HepG2 (cell line): ENCODE measurements around the gene PATL1. TPM values are rescaled to one million over a fixed set of nuclear protein-coding genes. Genes with fewer than 3 reads are reported as not detected.

Source experiments
- AHDC1 ChIP-seq: sonication (generic); formaldehyde crosslinking; IDR thresholded peaks from 2 replicates; pipeline ENCODE4 v1.5.1; 2020; ENCODE audit warnings: mild to moderate bottlenecking, missing genetic modification reagents, borderline replicate concordance
- ATM ChIP-seq: fragments of 450-650 bp; IDR thresholded peaks from 2 replicates; pipeline ENCODE4 v1.7.1; 2017; ENCODE audit warnings: mild to moderate bottlenecking, borderline replicate concordance
- CHD2 ChIP-seq: IDR thresholded peaks from 2 replicates; pipeline ENCODE4 v1.6.1; 2011; ENCODE audit warnings: low read depth, low read length, improper control_type of control experiment
- EHMT2 ChIP-seq: fragments of 200-600 bp; sonication (generic); IDR thresholded peaks from 2 replicates; pipeline ENCODE4 v1.7.0; 2017; ENCODE audit warnings: antibody characterized with exemption, low read depth, low read length, borderline replicate concordance
- GLMP ChIP-seq: sonication (generic); formaldehyde crosslinking; IDR thresholded peaks from 2 replicates; pipeline ENCODE4 v1.9.0; 2021; ENCODE audit warnings: missing genetic modification reagents, mild to moderate bottlenecking, borderline replicate concordance
- HMGA1 ChIP-seq: sonication (generic); formaldehyde crosslinking; conservative IDR thresholded peaks from 2 replicates; pipeline ENCODE4 v1.4.0; 2020; ENCODE audit warnings: missing genetic modification reagents
- KDM3A ChIP-seq: IDR thresholded peaks from 2 replicates; pipeline ENCODE4 v1.6.1; 2018; ENCODE audit warnings: low read depth, missing compliant biosample characterization
- KLF13 ChIP-seq: sonication (generic); formaldehyde crosslinking; IDR thresholded peaks from 2 replicates; pipeline ENCODE4 v1.4.0; 2020; ENCODE audit warnings: mild to moderate bottlenecking, missing genetic modification reagents
- SMAD3 ChIP-seq: sonication (generic); formaldehyde crosslinking; IDR thresholded peaks from 2 replicates; pipeline ENCODE4 v1.4.0; 2020; ENCODE audit warnings: missing genetic modification reagents
- YEATS4 ChIP-seq: sonication (generic); formaldehyde crosslinking; IDR thresholded peaks from 2 replicates; pipeline ENCODE4 v1.4.0; 2020; ENCODE audit warnings: missing genetic modification reagents, borderline replicate concordance
- ZNF101 ChIP-seq: sonication (generic); formaldehyde crosslinking; IDR thresholded peaks from 2 replicates; pipeline ENCODE4 v1.4.0; 2020; ENCODE audit warnings: mild to moderate bottlenecking, low read depth, missing genetic modification reagents, borderline replicate concordance
- ZNF124 ChIP-seq: sonication (generic); formaldehyde crosslinking; IDR thresholded peaks from 2 replicates; pipeline ENCODE4 v1.4.0; 2020; ENCODE audit warnings: missing genetic modification reagents
- ZNF260 ChIP-seq: sonication (generic); formaldehyde crosslinking; IDR thresholded peaks from 2 replicates; pipeline ENCODE4 v1.4.0; 2020; ENCODE audit warnings: missing genetic modification reagents, low read depth, mild to moderate bottlenecking, borderline replicate concordance
- ZNF563 ChIP-seq: sonication (generic); formaldehyde crosslinking; IDR thresholded peaks from 2 replicates; pipeline ENCODE4 v1.8.0; 2022; ENCODE audit warnings: mild to moderate bottlenecking, moderate library complexity, missing genetic modification reagents
- ZNF580 ChIP-seq: IDR thresholded peaks from 2 replicates; pipeline ENCODE4 v1.6.1; 2016; ENCODE audit warnings: low read depth, borderline replicate concordance
- ZSCAN9 ChIP-seq: IDR thresholded peaks from 2 replicates; pipeline ENCODE4 v1.6.1; 2016; ENCODE audit warnings: borderline replicate concordance
- polyA plus RNA-seq, 8 experiments: library from polyadenylated mRNA; depleted of rRNA in 3 of 8; stranded (reverse) in 7 of 8; unstranded in 1 of 8; fragments of >200 nt; fragmentation: Illumina TruSeq in 4 of 8; extraction: Trizol in 4 of 8; gene quantifications; 2 replicates each; pipeline versions ENCODE4 v1.2.1 to v1.2.3, GENCODE V29; 2011 to 2016; ENCODE audit warnings: low read depth in 4 of 8, missing spikeins in 1 of 8, mixed read lengths in 1 of 8; ENCODE audit not compliant: insufficient read depth in 1 of 8
- total RNA-seq, 5 experiments: library from RNA; depleted of rRNA; stranded (reverse); fragments of >200 nt; fragmentation: Illumina TruSeq; extraction: Trizol; gene quantifications; 2 replicates each; pipeline ENCODE4 v1.2.3, GENCODE V29; 2016; ENCODE audit warnings: low read depth in 1 of 5
- TF ChIP-seq, protein P1 (sequence below): sonication (generic); formaldehyde crosslinking; IDR thresholded peaks from 2 replicates; pipeline ENCODE4 v1.5.0; 2020; ENCODE audit warnings: missing genetic modification reagents, mild to moderate bottlenecking, borderline replicate concordance
- TF ChIP-seq, protein P2 (sequence below): IDR thresholded peaks from 2 replicates; pipeline ENCODE4 v1.6.1; 2016

Gene PATL1
- total and polyA plus RNA-seq, 2 of the 13 experiments (the other 11 are each of a cell fraction or from before 2014, with no cell fraction given) = 12.9 to 26.8 TPM

DNA sequence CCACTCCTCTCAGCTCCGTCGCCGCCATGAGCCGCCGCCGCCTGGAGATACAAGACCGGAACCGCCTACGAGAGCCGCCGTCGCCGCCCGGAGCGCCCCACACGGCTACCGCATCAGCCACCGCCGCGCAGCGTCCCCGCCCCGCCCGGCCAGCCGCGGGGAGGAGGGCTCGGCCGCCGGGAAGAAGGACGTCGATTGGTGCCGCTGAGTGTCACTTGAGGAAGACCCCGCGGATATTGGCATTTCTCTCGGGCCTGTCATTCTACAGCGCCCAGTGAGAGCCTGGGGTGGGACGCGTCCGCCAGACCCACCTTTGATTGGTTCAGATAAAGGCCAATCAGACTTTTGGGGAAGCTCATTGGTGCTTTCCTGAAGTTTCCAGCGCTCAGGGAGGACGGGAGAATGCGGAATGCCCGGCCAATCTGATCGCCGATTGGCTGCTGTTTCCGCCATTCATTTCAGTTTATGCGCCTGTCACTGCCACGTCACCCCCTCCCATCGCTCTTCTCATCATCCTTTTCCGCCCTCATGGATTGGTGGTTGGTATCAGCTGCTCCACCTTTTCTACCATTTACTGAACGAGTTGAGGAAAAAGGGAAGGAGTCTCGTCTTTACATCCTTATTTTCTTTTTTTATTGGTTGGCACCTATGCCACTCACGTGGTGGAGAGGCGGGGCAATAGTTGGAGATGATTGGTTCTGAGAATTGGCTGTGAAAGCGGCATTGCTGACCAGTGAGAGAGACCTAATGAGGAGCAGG, 53.0 kb downstream of the PATL1 start, which contains the start of gene OSBP (continued):
- TF ChIP-seq AHDC1 (no peak), KDM3A (CRISPR knock-in tag) (0 out of 2 replicates have a peak, but pooled peaks have one; percentile 41), SMAD3 (no peak), ZNF101 (CRISPR knock-in tag) (no peak), CHD2 (peak; percentile 84), ZNF260 (CRISPR knock-in tag) (no peak), KLF13 (CRISPR knock-in tag) (no peak), GLMP (no peak), ATM (no peak), ZSCAN9 (no peak), ZNF580 (no peak), EHMT2 (no peak; the same call in 1 of the 2 replicates), YEATS4 (CRISPR knock-in tag) (peak; percentile 92), HMGA1 (no peak), ZNF563 (no peak), ZNF124 (CRISPR knock-in tag) (no peak)
- TF ChIP-seq, protein P1, sequence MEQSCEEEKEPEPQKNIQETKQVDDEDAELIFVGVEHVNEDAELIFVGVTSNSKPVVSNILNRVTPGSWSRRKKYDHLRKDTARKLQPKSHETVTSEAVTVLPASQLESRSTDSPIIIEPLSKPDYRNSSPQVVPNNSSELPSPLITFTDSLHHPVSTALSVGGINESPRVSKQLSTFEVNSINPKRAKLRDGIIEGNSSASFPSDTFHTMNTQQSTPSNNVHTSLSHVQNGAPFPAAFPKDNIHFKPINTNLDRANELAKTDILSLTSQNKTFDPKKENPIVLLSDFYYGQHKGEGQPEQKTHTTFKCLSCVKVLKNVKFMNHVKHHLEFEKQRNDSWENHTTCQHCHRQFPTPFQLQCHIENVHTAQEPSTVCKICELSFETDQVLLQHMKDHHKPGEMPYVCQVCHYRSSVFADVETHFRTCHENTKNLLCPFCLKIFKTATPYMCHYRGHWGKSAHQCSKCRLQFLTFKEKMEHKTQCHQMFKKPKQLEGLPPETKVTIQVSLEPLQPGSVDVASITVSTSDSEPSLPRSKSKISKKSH (CRISPR knock-in tag) = no peak
- TF ChIP-seq, protein P2, sequence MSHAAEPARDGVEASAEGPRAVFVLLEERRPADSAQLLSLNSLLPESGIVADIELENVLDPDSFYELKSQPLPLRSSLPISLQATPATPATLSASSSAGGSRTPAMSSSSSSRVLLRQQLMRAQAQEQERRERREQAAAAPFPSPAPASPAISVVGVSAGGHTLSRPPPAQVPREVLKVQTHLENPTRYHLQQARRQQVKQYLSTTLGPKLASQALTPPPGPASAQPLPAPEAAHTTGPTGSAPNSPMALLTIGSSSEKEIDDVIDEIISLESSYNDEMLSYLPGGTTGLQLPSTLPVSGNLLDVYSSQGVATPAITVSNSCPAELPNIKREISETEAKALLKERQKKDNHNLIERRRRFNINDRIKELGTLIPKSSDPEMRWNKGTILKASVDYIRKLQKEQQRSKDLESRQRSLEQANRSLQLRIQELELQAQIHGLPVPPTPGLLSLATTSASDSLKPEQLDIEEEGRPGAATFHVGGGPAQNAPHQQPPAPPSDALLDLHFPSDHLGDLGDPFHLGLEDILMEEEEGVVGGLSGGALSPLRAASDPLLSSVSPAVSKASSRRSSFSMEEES = no peak
